Measurements from ENCODE around the gene USH1C.

The USH1C gene

GRCh38 chr11:17550450-17551346 is 6.5 kb upstream of the USH1C start:
- DNase-seq (ENCODE audit: low read depth in 1 of 2, low spot score in 1 of 2): no peak

GRCh38 chr11:17548444-17548843 is 4.2 kb upstream of the USH1C start:
- no peak for DNase-seq (ENCODE audit: low read depth in 1 of 2, low spot score in 1 of 2)

- no peak for DNase-seq (ENCODE audit: low read depth in 1 of 2, low spot score in 1 of 2)
Measured at GRCh38 chr11:17547932-17548331, 3.7 kb upstream of the USH1C start.

GRCh38 chr11:17547051-17547577 is 2.9 kb upstream of the USH1C start, which contains the start of gene OTOG:
OTOG (plus strand) TSS chr11:17547259; CDS start chr11:17547373, 114 bp downstream.
- no peak for DNase-seq (ENCODE audit: low read depth in 1 of 2, low spot score in 1 of 2)

GRCh38 chr11:17546240-17546639 is 2.0 kb upstream of the USH1C start:
- DNase-seq (ENCODE audit: low read depth in 1 of 2, low spot score in 1 of 2): no peak

GRCh38 chr11:17543574-17544180 is 539 bp downstream of the USH1C start:
- no peak for DNase-seq (ENCODE audit: low read depth in 1 of 2, low spot score in 1 of 2)

- DNase-seq (ENCODE audit: low read depth in 1 of 2, low spot score in 1 of 2): no peak
Measured at GRCh38 chr11:17543041-17543440, 1.2 kb downstream of the USH1C start.

GRCh38 chr11:17542249-17542648 is 2.0 kb downstream of the USH1C start:
- DNase-seq (ENCODE audit: low read depth in 1 of 2, low spot score in 1 of 2): no peak

GRCh38 chr11:17541330-17541885 is 2.8 kb downstream of the USH1C start:
- no peak for DNase-seq (ENCODE audit: low read depth in 1 of 2, low spot score in 1 of 2)

- no peak for DNase-seq (ENCODE audit: low read depth in 1 of 2, low spot score in 1 of 2)
Measured at GRCh38 chr11:17540807-17541206, 3.4 kb downstream of the USH1C start.

- no peak for DNase-seq (ENCODE audit: low read depth in 1 of 2, low spot score in 1 of 2)
Measured at GRCh38 chr11:17538731-17539130, 5.5 kb downstream of the USH1C start.

- DNase-seq (ENCODE audit: low read depth in 1 of 2, low spot score in 1 of 2): no peak
Measured at GRCh38 chr11:17538054-17538453, 6.2 kb downstream of the USH1C start.

GRCh38 chr11:17537261-17537660 is 7.0 kb downstream of the USH1C start:
- DNase-seq (ENCODE audit: low read depth in 1 of 2, low spot score in 1 of 2): no peak

GRCh38 chr11:17535488-17535887 is 8.7 kb downstream of the USH1C start:
- no peak for DNase-seq (ENCODE audit: low read depth in 1 of 2, low spot score in 1 of 2)

GRCh38 chr11:17533778-17534415 is 10.3 kb downstream of the USH1C start:
- DNase-seq (ENCODE audit: low read depth in 1 of 2, low spot score in 1 of 2): no peak

GRCh38 chr11:17533341-17533740 is 10.9 kb downstream of the USH1C start:
- no peak for DNase-seq (ENCODE audit: low read depth in 1 of 2, low spot score in 1 of 2)

- no peak for DNase-seq (ENCODE audit: low read depth in 1 of 2, low spot score in 1 of 2)
Measured at GRCh38 chr11:17532784-17533183, 11.4 kb downstream of the USH1C start.

- DNase-seq (ENCODE audit: low read depth in 1 of 2, low spot score in 1 of 2): no peak
Measured at GRCh38 chr11:17531636-17532113, 12.5 kb downstream of the USH1C start.

- DNase-seq (ENCODE audit: low read depth in 1 of 2, low spot score in 1 of 2): no peak
Measured at GRCh38 chr11:17531071-17531600, 13.1 kb downstream of the USH1C start.

GRCh38 chr11:17529844-17530185 is 14.4 kb downstream of the USH1C start:
- DNase-seq (ENCODE audit: low read depth in 1 of 2, low spot score in 1 of 2): no peak
